ENCODE results near the gene RET.

Gene RET

GRCh38 chr10:43064331-43065075 is 12.4 kb upstream of the RET start:
- no peak for DNase-seq

GRCh38 chr10:43065234-43065633 is 11.6 kb upstream of the RET start:
- no peak for DNase-seq

- DNase-seq = no peak
Observed at GRCh38 chr10:43065761-43066160, 11.1 kb upstream of the RET start.

GRCh38 chr10:43066481-43066880 is 10.4 kb upstream of the RET start:
- DNase-seq = no peak

GRCh38 chr10:43067391-43068135 is 9.3 kb upstream of the RET start:
- no peak for DNase-seq

- no peak for DNase-seq
Observed at GRCh38 chr10:43068136-43068395, 8.8 kb upstream of the RET start.

- no peak for DNase-seq
Observed at GRCh38 chr10:43068471-43069210, 8.2 kb upstream of the RET start.

GRCh38 chr10:43069211-43069515 is 7.7 kb upstream of the RET start:
- no peak for DNase-seq

GRCh38 chr10:43069579-43069978 is 7.3 kb upstream of the RET start:
- DNase-seq = no peak

GRCh38 chr10:43070121-43071085 is 6.5 kb upstream of the RET start:
- DNase-seq = no peak

GRCh38 chr10:43071865-43072650 is 4.8 kb upstream of the RET start:
- no peak for DNase-seq

GRCh38 chr10:43073191-43073590 is 3.7 kb upstream of the RET start:
- no peak for DNase-seq

- no peak for DNase-seq
Observed at GRCh38 chr10:43073721-43074120, 3.1 kb upstream of the RET start.

GRCh38 chr10:43074409-43074808 is 2.5 kb upstream of the RET start:
- DNase-seq = no peak

- DNase-seq = no peak
Observed at GRCh38 chr10:43074827-43075611, 1.9 kb upstream of the RET start.

- no peak for DNase-seq
Observed at GRCh38 chr10:43075612-43076003, 1.3 kb upstream of the RET start.

- DNase-seq = no peak
Observed at GRCh38 chr10:43076311-43076875, 476 bp upstream of the RET start.

GRCh38 chr10:43077421-43078171 is 727 bp downstream of the RET start:
- no peak for DNase-seq

- DNase-seq = no peak
Observed at GRCh38 chr10:43078175-43078985, 1.5 kb downstream of the RET start.

GRCh38 chr10:43078986-43079273 is 2.1 kb downstream of the RET start:
- no peak for DNase-seq

All from stimulated activated CD4-positive, alpha-beta T cell treated with anti-CD3 and anti-CD28 coated beads, Interleukin-4, amount 100 ng/mL, for 24 hours (primary cell).